ENCODE measurements around the gene GARIN3.

Gene GARIN3

DNA sequence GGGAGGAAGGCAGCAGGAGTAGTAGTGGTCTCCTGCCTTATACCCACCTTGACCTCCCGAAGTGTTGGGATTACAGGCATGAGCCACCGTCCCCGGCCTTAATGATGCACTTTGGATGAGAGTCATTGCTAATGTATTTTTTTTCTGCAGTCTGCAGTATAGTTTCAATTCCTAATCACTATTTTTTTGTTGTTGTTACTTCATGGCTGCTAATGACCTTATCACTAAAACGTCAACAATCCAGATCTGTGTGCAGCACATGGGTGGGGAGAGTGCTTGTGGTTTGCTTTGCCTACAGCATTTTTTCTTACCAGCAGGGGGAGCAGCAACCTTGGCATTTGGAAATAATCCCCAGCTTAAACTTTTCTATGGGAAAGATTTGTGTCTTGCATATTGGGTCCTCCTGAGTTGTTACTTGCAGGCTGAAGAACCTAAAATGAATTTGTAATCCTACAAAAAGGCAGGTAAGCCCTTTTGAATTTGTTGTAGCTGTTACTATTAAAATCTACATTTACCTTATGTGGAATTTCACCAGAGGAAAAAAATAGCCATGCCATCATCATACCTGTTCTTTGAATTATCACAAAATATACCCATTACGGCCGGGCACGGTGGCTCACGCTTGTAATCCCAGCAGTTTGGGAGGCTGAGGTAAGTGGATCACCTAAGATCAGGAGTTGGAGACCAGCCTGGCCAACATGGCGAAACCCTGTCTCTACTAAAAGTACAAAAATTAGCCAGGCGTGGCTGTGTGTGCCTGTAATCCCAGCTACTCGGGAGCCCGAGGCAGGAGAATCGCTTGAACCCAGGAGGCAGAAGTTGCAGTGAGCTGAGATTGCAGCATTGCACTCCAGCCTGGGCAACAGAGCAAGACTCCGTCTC, 17.1 kb downstream of the GARIN3 start:
- TF ChIP-seq, protein P1, sequence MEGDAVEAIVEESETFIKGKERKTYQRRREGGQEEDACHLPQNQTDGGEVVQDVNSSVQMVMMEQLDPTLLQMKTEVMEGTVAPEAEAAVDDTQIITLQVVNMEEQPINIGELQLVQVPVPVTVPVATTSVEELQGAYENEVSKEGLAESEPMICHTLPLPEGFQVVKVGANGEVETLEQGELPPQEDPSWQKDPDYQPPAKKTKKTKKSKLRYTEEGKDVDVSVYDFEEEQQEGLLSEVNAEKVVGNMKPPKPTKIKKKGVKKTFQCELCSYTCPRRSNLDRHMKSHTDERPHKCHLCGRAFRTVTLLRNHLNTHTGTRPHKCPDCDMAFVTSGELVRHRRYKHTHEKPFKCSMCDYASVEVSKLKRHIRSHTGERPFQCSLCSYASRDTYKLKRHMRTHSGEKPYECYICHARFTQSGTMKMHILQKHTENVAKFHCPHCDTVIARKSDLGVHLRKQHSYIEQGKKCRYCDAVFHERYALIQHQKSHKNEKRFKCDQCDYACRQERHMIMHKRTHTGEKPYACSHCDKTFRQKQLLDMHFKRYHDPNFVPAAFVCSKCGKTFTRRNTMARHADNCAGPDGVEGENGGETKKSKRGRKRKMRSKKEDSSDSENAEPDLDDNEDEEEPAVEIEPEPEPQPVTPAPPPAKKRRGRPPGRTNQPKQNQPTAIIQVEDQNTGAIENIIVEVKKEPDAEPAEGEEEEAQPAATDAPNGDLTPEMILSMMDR (conservative IDR thresholded peaks at IDR 0.05; ENCODE audit: control insufficient read depth, insufficient read depth, low read depth, low read length), result peak; percentile 92
- DNase-seq (ENCODE audit: low read depth), result peak; percentile 69
- no peak overlapping the region for H3K4me3 ChIP-seq (ENCODE audit: control insufficient read depth, low read depth, low read length)

DNA sequence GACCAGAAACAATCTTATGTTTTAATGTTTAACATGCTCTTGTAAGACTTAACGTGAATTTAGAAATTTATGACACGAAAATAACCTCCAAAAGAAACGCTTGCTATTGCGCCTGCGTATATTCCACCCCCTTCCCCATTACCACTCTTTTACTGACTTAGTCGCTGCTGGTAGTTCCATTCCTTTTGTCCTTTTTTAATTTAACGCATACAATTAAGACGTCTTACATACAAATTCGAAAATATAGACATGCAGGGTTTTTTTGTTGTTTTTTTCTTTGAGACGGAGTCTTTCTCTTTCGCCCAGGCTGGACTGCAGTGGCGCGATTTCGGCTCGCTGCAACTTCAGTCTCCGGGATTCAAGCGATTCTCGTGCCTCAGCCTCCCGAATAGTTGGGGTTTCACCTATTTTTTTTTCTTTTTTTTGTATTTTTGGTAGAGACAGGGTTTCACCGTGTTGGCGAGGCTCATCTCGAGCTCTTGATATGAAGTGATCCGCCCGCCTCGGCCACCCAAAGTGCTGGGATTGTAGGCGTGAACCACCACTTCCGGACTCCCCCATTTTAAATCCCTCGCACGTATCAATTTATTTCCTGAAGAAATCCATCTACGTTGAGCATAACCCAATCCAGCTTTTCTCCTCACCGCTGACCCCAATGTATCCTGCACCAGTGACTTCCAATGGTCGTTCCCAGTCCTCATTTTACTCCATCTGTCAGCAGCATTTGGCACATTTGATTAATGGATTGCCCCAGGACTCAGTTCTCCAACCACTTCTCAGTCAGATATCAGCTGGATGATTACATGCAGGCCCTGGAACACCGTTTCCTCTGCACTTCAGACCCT, 22.7 kb downstream of the GARIN3 start:
- DNase-seq (ENCODE audit: low read depth), result peak; percentile 10
- TF ChIP-seq, protein P1 (conservative IDR thresholded peaks at IDR 0.05; ENCODE audit: control insufficient read depth, insufficient read depth, low read depth, low read length), result no peak
- H3K4me3 ChIP-seq (ENCODE audit: control insufficient read depth, low read depth, low read length), result peak overlapping the region; percentile 96

DNA sequence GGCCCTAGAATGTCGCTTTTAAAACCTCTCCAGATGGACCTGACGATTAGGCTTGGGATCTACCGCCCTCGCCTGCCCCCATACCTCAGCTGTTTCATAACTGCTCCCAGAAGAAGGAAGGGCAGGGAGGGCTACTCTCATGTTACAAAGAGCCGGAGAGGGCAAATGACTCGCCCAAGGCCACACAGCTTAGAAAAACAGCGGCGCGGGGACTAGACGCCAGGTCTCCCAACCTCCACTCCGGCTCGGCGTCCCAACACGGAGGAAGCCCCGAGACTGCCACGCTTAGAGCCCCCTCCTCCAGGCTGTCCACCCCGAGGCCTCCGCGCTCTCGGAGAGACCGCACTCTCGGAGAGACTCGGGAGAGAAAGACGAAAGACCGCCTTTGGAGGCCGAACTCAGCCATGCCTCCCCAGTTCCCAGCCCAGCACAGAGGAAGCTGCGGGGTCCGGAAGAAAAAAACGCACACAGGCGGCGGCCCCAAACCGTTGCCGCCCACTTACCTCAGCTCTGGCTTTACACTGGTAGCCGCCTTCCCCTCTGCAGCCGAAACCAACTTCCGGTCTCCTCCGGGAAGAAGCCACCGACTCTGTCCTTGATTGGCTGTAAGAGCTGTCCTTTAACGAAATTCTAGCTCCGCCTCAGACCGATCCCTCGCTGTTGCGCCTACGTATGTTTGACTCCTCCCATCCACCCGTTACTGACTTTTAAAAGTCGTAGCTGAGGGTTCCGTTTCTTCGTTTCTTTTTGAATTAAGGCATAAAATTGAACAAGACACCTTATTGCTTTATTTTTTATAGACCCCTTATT, 23.5 kb downstream of the GARIN3 start, which contains the start of gene MED7:
MED7 (minus strand) TSS at position 549 of the 810 bp plus-strand sequence. CDS start 3,434 bp downstream, outside the sequence.
- TF ChIP-seq, protein P1 (conservative IDR thresholded peaks at IDR 0.05; ENCODE audit: control insufficient read depth, insufficient read depth, low read depth, low read length), result no peak
- H3K4me3 ChIP-seq (ENCODE audit: control insufficient read depth, low read depth, low read length), result peak within 1 kb of the TSS; percentile 96
- DNase-seq (ENCODE audit: low read depth), result peak; percentile 100

DNA sequence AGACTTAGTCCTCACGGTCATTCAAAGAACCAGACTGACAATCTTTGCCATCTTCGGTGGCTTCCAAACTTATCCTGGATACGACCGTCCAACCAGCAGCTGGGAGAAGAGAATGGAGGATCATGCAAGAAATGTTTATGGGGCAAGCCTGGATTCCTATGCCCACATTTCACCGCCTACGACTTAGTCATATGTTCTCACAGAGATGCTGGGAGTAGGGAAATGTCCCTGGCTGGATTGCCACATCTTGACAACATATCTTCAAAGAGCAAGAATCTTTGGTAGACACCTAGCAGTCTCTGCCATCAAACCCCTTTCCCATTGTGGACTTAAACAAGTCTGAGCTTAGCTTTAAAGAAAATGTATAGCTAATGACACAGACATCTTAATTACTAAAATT, 28.4 kb downstream of the GARIN3 start:
- DNase-seq (ENCODE audit: low read depth), result peak; percentile 50
- TF ChIP-seq, protein P1 (conservative IDR thresholded peaks at IDR 0.05; ENCODE audit: control insufficient read depth, insufficient read depth, low read depth, low read length), result no peak
- no peak overlapping the region for H3K4me3 ChIP-seq (ENCODE audit: control insufficient read depth, low read depth, low read length)

DNA sequence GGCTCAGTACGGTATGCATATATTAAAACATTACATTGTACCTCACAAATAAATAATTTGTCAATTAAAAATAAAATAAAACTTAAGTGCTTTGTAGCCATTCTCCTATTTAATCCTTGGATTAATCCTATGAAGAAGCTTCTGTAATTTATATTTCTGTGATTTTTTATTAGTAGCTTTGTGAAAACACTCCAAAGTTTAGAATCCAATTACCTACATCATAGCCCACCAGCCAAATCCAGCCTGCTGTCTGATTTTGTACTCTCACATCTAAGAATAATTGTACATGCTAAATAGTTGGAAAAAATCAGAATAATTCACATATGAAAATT, 33.8 kb downstream of the GARIN3 start:
- TF ChIP-seq, protein P1 (conservative IDR thresholded peaks at IDR 0.05; ENCODE audit: control insufficient read depth, insufficient read depth, low read depth, low read length), result no peak
- no peak for DNase-seq (ENCODE audit: low read depth)

DNA sequence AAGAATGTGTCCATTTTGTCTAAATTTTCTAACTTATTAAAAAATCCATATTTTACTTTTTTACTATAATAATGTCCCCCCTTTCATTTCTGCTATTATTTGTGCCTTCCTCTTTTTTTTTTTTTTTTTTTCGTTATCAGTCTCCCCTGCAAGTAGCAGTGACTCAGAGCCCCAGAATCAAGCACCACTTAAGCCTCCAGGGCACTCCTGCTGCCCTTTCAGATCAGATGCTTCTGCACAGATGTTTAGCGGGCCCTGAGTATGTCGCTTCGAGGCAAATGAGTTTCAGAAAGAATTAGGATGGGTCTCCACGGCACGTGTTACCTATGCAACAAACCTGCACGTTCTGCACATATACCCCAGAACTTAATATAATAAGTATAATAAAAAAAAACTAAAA, 35.1 kb downstream of the GARIN3 start:
- DNase-seq (ENCODE audit: low read depth), result no peak
- TF ChIP-seq, protein P1 (conservative IDR thresholded peaks at IDR 0.05; ENCODE audit: control insufficient read depth, insufficient read depth, low read depth, low read length), result no peak
- H3K4me3 ChIP-seq (ENCODE audit: control insufficient read depth, low read depth, low read length), result no peak overlapping the region

More for the DNA sequence above, 33.8 kb downstream of the GARIN3 start:
- no peak overlapping the region for H3K4me3 ChIP-seq (ENCODE audit: control insufficient read depth, low read depth, low read length)

All from fibroblast of mammary gland (primary cell).